Right lobe of liver (tissue), 4 donors: ENCODE data around the gene SAP30L.

Source experiments
- POLR2A ChIP-seq: fragments of 450-650 bp; IDR thresholded peaks from one replicate; pipeline ENCODE4 v1.6.1; 2017; ENCODE audit warnings: antibody characterized with exemption, mild to moderate bottlenecking
- TF ChIP-seq, protein P1 (sequence below), 4 donors: fragments of 200-600 bp in 3 of 4; fragments of 450-650 bp in 1 of 4; IDR thresholded peaks; one replicate each; pipeline versions ENCODE4 v1.5.1 to v1.8.0; 2016 to 2022; ENCODE audit warnings: antibody characterized with exemption in 4 of 4, mild to moderate bottlenecking in 2 of 4
- donor health status: DM: no; HTN: no; CAD: no.
- donor health status: DM: no; HTN: no; CAD: no.
- donor health status: DM: no; HTN: yes; CAD: no.

DNA sequence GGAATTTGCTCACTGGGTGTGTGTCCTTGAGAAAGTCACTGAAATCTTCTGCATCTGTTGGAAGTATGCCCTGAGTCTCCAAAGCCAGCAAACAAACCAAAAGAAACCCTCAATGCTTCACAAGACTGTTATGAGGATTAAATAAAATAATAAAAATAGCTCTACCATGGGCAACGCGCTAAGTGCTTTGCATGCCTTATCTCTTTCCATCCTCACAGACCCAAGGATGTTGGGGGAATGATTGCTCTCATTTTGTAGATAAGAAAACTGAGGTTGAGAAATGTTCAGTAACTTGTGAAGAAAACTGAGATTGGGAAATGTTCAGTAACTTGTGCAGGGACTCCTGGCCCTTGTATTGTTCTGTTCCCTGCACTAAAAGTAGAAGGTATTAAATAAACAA lies 24.3 kb downstream of the SAP30L start:
- TF ChIP-seq POLR2A, result no peak
- TF ChIP-seq, protein P1, sequence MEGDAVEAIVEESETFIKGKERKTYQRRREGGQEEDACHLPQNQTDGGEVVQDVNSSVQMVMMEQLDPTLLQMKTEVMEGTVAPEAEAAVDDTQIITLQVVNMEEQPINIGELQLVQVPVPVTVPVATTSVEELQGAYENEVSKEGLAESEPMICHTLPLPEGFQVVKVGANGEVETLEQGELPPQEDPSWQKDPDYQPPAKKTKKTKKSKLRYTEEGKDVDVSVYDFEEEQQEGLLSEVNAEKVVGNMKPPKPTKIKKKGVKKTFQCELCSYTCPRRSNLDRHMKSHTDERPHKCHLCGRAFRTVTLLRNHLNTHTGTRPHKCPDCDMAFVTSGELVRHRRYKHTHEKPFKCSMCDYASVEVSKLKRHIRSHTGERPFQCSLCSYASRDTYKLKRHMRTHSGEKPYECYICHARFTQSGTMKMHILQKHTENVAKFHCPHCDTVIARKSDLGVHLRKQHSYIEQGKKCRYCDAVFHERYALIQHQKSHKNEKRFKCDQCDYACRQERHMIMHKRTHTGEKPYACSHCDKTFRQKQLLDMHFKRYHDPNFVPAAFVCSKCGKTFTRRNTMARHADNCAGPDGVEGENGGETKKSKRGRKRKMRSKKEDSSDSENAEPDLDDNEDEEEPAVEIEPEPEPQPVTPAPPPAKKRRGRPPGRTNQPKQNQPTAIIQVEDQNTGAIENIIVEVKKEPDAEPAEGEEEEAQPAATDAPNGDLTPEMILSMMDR (IDR thresholded peaks at IDR 0.05), result no peak
